Ishikawa (cell line): ENCODE data around the gene GTF2F2.

Experiments
- CEBPB ChIP-seq: IDR thresholded peaks from 2 replicates; pipeline ENCODE4 v1.6.1; 2012
- EP300 ChIP-seq: IDR thresholded peaks from 2 replicates; pipeline ENCODE4 v1.6.1; 2012; ENCODE audit warnings: borderline replicate concordance
- FOXM1 ChIP-seq: IDR thresholded peaks from 2 replicates; pipeline ENCODE4 v1.6.1; 2012; ENCODE audit warnings: low read depth, borderline replicate concordance
- NFIC ChIP-seq: IDR thresholded peaks from 2 replicates; pipeline ENCODE4 v1.6.1; 2012
- RAD21 ChIP-seq: IDR thresholded peaks from 2 replicates; pipeline ENCODE4 v1.6.1; 2012; ENCODE audit warnings: low read depth
- TAF1 ChIP-seq: IDR thresholded peaks from 2 replicates; pipeline ENCODE4 v1.6.1; 2012; ENCODE audit warnings: low read depth, mild to moderate bottlenecking
- TEAD4 ChIP-seq: IDR thresholded peaks from 2 replicates; pipeline ENCODE4 v1.6.1; 2012
- YY1 ChIP-seq: IDR thresholded peaks from 2 replicates; pipeline ENCODE4 v1.6.1; 2012; ENCODE audit warnings: low read depth
- TF ChIP-seq, protein P1 (sequence below): IDR thresholded peaks from 2 replicates; pipeline ENCODE4 v1.6.1; 2012; ENCODE audit warnings: low read depth, mild to moderate bottlenecking
- TF ChIP-seq, protein P2 (sequence below): IDR thresholded peaks from 2 replicates; pipeline ENCODE4 v1.6.1; 2012
- TF ChIP-seq, protein P3 (sequence below): IDR thresholded peaks from 2 replicates; pipeline ENCODE4 v1.6.1; 2012

DNA sequence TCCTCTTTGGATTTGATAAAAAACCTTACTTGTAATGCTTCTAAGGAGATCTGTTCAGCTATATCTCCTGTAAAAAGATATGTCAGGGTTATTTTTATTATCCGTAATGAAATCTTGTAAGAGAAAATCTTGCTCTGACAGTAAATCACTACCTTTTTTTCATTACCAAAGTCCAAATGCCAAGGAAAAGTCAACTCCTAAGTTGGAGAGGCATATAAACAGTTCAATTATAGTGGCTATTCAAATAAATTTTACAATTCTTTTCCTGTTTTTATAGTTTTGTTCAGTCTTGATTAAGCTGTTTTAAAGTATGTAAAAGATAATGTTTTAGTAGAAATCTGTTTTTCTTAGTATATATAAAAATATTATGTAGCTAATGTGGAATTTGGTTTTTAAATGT is 71.6 kb downstream of the GTF2F2 start:
- TF ChIP-seq, protein P1, sequence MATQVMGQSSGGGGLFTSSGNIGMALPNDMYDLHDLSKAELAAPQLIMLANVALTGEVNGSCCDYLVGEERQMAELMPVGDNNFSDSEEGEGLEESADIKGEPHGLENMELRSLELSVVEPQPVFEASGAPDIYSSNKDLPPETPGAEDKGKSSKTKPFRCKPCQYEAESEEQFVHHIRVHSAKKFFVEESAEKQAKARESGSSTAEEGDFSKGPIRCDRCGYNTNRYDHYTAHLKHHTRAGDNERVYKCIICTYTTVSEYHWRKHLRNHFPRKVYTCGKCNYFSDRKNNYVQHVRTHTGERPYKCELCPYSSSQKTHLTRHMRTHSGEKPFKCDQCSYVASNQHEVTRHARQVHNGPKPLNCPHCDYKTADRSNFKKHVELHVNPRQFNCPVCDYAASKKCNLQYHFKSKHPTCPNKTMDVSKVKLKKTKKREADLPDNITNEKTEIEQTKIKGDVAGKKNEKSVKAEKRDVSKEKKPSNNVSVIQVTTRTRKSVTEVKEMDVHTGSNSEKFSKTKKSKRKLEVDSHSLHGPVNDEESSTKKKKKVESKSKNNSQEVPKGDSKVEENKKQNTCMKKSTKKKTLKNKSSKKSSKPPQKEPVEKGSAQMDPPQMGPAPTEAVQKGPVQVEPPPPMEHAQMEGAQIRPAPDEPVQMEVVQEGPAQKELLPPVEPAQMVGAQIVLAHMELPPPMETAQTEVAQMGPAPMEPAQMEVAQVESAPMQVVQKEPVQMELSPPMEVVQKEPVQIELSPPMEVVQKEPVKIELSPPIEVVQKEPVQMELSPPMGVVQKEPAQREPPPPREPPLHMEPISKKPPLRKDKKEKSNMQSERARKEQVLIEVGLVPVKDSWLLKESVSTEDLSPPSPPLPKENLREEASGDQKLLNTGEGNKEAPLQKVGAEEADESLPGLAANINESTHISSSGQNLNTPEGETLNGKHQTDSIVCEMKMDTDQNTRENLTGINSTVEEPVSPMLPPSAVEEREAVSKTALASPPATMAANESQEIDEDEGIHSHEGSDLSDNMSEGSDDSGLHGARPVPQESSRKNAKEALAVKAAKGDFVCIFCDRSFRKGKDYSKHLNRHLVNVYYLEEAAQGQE = no peak
- TF ChIP-seq TAF1 (no peak), NFIC (no peak), CEBPB (no peak), EP300 (no peak), YY1 (no peak), TEAD4 (no peak), RAD21 (no peak), FOXM1 (no peak)
- TF ChIP-seq, protein P2, sequence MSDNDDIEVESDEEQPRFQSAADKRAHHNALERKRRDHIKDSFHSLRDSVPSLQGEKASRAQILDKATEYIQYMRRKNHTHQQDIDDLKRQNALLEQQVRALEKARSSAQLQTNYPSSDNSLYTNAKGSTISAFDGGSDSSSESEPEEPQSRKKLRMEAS = no peak
- TF ChIP-seq, protein P3, sequence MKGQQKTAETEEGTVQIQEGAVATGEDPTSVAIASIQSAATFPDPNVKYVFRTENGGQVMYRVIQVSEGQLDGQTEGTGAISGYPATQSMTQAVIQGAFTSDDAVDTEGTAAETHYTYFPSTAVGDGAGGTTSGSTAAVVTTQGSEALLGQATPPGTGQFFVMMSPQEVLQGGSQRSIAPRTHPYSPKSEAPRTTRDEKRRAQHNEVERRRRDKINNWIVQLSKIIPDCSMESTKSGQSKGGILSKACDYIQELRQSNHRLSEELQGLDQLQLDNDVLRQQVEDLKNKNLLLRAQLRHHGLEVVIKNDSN = no peak
